ENCODE data around the gene PCDHGB6. TPM values are rescaled to one million over a fixed set of nuclear protein-coding genes. Genes with fewer than 3 reads are reported as not detected.

Gene PCDHGB6
- total RNA-seq, 1 donor from 2014 or later, result 53.7 TPM

DNA sequence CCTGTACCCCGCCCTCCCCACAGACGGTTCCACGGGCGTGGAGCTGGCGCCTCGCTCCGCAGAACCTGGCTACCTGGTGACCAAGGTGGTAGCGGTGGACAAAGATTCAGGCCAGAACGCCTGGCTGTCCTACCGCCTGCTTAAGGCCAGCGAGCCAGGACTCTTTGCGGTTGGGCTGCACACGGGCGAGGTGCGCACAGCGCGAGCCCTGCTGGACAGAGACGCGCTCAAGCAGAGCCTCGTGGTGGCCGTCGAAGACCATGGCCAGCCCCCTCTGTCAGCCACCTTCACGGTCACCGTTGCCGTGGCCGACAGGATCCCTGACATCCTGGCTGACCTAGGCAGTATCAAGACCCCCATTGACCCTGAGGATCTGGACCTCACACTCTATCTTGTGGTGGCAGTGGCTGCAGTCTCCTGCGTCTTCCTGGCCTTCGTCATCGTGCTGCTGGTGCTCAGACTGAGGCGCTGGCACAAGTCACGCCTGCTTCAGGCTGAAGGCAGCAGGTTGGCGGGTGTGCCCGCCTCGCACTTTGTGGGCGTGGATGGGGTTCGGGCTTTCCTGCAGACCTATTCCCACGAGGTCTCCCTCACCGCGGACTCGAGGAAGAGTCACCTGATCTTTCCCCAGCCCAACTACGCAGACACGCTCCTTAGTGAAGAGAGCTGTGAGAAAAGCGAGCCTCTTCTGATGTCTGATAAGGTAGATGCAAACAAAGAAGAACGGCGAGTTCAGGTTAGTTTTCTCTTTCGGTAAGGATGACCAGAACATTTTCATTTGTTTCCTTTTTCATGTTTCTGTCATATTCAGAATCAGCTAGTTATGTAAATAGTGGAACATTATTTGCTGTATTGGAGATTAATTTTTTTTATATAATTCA lies 41.6 kb upstream of the PCDHGB6 start:
- H3K36me3 Mint-ChIP-seq (ENCODE audit: low read depth), result peaks cover 32% of the 10 kb centered on the region
- H3K4me1 Mint-ChIP-seq, result no peaks in the 10 kb centered on the region
- no peak overlapping the region for H3K4me3 Mint-ChIP-seq
- TF ChIP-seq, protein P1, sequence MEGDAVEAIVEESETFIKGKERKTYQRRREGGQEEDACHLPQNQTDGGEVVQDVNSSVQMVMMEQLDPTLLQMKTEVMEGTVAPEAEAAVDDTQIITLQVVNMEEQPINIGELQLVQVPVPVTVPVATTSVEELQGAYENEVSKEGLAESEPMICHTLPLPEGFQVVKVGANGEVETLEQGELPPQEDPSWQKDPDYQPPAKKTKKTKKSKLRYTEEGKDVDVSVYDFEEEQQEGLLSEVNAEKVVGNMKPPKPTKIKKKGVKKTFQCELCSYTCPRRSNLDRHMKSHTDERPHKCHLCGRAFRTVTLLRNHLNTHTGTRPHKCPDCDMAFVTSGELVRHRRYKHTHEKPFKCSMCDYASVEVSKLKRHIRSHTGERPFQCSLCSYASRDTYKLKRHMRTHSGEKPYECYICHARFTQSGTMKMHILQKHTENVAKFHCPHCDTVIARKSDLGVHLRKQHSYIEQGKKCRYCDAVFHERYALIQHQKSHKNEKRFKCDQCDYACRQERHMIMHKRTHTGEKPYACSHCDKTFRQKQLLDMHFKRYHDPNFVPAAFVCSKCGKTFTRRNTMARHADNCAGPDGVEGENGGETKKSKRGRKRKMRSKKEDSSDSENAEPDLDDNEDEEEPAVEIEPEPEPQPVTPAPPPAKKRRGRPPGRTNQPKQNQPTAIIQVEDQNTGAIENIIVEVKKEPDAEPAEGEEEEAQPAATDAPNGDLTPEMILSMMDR (conservative IDR thresholded peaks at IDR 0.05), result no peak
- H3K27ac Mint-ChIP-seq (ENCODE audit: unreplicated experiment), result no peak overlapping the region
- DNase-seq (ENCODE audit: low read depth, low spot score), result no peak
- H3K9me3 Mint-ChIP-seq, result peaks cover 17% of the 10 kb centered on the region
- no peaks in the 10 kb centered on the region for H3K27me3 Mint-ChIP-seq (ENCODE audit: low read depth)

DNA sequence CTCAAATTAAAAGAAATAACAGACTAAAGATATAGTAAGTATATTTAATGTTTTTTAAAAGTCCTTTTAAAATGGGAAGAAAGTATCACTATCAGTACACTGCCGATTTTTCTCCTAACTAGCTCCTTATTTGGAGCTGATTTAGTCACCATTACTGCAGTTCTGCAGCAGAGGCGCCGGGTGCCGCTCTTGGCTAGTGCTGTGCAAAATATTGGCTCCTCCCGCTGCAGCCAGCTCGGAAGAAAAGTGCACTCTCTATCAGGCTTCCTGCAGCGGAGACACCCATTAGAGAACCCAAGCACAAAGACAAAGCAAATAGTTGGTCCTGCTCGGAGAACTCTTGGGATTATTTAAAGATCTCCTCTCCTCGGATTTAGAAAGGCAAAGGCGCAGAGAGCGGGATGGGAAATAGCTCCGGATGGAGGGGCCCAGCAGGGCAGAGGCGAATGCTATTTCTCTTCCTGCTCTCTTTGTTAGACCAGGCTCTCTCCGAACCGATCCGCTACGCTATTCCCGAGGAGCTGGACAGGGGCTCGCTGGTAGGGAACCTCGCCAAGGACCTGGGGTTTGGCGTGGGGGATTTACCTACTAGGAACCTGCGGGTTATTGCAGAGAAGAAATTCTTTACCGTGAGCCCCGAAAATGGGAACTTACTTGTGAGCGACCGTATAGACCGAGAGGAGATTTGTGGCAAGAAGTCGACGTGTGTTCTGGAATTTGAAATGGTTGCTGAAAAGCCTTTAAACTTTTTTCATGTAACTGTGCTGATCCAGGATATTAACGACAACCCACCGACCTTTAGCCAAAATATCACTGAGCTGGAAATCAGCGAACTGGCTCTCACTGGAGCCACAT lies 37.6 kb upstream of the PCDHGB6 start, which contains the start of gene PCDHGB3:
PCDHGB3 (plus strand) TSS at position 249 of the 855 bp plus-strand sequence; CDS start at position 402, 153 bp downstream.
- Mint-ChIP-seq H3K27ac (ENCODE audit: unreplicated experiment) (no peak within 1 kb of the TSS), H3K4me1 (no peaks in the 10 kb centered on the region), H3K36me3 (ENCODE audit: low read depth) (peaks cover 26% of the 10 kb centered on the region), H3K27me3 (ENCODE audit: low read depth) (no peaks in the 10 kb centered on the region), H3K9me3 (peaks cover 20% of the 10 kb centered on the region), H3K4me3 (no peak within 1 kb of the TSS)
- TF ChIP-seq, protein P1 (conservative IDR thresholded peaks at IDR 0.05), result no peak
- no peak for DNase-seq (ENCODE audit: low read depth, low spot score)

DNA sequence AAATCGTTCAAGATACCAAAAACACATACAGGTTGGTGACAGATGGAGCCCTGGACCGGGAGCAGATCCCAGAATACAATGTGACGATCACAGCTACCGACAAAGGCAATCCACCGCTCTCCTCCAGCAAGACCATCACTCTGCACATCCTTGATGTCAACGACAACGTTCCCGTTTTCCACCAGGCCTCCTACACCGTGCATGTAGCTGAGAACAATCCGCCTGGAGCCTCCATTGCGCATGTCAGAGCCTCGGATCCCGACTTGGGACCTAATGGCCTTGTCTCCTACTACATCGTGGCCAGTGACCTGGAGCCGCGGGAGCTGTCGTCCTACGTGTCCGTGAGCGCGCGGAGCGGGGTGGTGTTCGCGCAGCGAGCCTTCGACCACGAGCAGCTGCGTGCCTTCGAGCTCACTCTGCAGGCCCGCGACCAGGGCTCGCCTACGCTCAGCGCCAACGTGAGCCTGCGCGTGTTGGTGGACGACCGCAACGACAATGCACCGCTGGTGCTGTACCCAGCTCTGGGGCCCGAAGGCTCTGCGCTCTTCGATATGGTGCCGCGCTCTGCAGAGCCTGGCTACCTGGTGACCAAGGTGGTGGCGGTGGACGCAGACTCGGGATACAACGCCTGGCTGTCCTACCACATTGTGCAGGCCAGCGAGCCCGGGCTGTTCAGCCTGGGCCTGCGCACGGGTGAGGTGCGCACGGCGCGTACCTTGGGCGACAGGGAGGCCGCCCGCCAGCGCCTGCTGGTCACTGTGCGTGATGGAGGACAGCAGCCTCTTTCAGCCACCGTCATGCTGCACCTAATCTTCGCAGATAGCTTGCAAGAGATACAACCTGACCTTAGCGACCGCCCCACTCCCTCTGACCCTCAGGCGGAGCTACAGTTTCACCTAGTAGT lies 36.0 kb upstream of the PCDHGB6 start:
- H3K27me3 Mint-ChIP-seq (ENCODE audit: low read depth), result no peaks in the 10 kb centered on the region
- H3K4me1 Mint-ChIP-seq, result no peaks in the 10 kb centered on the region
- TF ChIP-seq, protein P1 (conservative IDR thresholded peaks at IDR 0.05), result no peak
- no peak for DNase-seq (ENCODE audit: low read depth, low spot score)
- H3K36me3 Mint-ChIP-seq (ENCODE audit: low read depth), result peaks cover 22% of the 10 kb centered on the region
- no peak overlapping the region for H3K4me3 Mint-ChIP-seq
- peaks cover 14% of the 10 kb centered on the region for H3K9me3 Mint-ChIP-seq
- no peak overlapping the region for H3K27ac Mint-ChIP-seq (ENCODE audit: unreplicated experiment)

DNA sequence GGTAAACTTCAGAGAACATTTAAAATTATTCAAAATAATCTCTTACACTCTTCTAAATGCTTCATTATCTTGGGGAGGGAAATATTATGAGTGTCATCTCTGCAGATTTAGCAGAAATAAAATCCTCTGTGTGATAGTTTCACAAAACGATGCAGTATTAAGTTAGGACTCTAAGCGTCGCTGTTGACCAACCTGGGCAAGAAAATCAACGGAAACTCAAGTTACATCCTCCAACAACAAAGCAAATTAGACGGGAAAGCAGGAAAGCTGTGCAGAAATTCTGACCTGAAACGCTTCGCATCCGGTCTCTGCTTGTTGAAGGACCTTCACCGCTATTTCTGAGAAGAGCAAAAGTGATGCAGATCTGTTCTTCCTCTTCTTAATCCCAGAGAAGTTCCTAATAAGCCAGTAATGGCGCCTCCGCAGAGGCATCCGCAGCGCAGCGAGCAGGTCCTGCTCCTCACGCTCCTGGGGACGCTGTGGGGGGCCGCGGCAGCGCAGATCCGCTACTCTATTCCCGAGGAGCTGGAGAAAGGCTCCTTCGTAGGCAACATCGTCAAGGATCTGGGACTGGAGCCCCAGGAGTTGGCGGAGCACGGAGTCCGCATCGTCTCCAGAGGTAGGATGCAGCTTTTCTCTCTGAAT lies 34.0 kb upstream of the PCDHGB6 start, which contains the start of gene PCDHGA6:
PCDHGA6 (plus strand) TSS at position 219 of the 645 bp plus-strand sequence; CDS start at position 412, 193 bp downstream.
- Mint-ChIP-seq H3K4me3 (no peak within 1 kb of the TSS), H3K4me1 (no peaks in the 10 kb centered on the region), H3K36me3 (ENCODE audit: low read depth) (peaks cover 22% of the 10 kb centered on the region), H3K9me3 (peaks cover 18% of the 10 kb centered on the region), H3K27ac (ENCODE audit: unreplicated experiment) (no peak within 1 kb of the TSS), H3K27me3 (ENCODE audit: low read depth) (no peaks in the 10 kb centered on the region)
- no peak for DNase-seq (ENCODE audit: low read depth, low spot score)
- TF ChIP-seq, protein P1 (conservative IDR thresholded peaks at IDR 0.05), result no peak

Measured in neural crest cell (in vitro differentiated cells).